Right renal pelvis (tissue), 4 donors: ENCODE results near the gene LHPP. TPM values are rescaled to one million over a fixed set of nuclear protein-coding genes. Genes with fewer than 3 reads are reported as not detected.

Experiments
- DNase-seq, 4 donors: peaks; one replicate each; pipeline ENCODE4 v3.0.0-alpha.2; 2013; ENCODE audit warnings: low read depth in 4 of 4, low spot score in 3 of 4, missing footprints in 1 of 4
- polyA plus RNA-seq, 4 donors: library from polyadenylated mRNA; unstranded; fragments of 120-200 nt; gene quantifications; one replicate each; pipeline ENCODE4 v1.2.1, GENCODE V29; 2013; ENCODE audit not compliant: insufficient read length in 4 of 4

The LHPP gene
- polyA plus RNA-seq, 4 donors = 18.1 to 23.5 (median 21.8) TPM

DNA sequence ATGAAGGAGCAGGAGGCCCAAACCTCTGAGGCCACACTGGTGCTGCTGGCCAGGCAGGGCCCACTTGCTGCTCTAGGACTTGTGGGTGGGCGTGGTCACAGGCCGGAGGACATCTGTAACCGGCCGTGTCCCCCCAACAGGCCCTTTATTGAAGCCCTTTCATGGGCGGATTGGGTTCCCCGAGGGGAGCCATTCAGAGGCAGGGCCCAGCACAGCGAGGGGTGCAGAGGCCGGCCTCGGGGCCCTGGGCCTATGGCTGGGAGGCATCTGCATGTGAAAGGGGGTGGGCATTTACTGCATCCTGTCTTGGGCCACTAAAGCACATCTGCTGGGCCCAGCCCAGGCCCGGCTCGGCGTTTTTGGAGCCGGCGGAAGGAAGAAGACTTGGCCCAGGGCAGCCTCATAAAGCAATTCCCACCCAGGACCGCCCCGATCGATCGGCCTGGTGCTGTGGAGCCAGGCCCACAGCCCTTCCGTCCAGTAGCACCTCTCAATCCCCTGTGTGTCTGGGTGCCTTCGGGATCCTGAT, 8.4 kb downstream of the LHPP start:
- DNase-seq = no peak

DNA sequence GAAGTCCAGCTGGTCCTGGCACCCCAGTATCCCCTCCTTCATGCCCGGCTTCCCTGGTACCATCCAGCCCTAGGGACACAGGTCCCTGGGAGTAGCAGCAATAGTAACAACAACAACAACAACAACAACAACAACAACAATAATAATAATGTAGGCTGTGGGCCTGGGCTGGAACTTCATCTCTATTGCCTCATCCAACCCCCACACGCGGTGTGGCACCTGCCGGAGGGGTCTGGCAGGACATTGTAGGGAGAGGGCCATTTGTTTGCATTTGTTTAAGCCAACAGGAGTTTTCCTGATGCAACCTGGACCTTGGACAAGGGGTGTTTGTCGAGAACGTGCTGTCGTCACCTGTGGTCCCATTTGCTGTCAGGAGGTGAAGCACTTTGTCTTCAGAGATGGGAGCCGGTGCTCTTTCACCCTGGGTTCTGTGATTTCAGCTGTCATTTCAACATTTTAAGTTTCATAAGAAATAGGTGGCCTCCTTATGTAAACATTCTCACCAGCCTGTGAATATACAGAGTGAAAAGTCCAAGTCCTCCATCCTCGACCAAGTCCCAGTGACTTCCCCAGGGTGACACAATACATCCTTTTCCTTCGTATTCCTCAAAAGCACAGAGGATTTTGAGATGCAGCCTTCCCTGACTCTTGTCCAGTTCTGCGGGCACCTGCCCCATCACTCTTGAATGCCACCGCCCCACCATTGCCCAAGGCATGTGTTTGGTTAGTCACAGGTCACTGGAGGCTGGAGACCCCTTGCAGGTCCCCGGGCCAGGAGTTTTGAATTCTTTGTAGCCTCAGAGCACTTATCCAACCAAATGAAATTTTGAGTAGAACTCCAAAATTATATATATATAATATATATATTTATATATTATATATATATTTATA, 9.2 kb downstream of the LHPP start:
- no peak for DNase-seq

DNA sequence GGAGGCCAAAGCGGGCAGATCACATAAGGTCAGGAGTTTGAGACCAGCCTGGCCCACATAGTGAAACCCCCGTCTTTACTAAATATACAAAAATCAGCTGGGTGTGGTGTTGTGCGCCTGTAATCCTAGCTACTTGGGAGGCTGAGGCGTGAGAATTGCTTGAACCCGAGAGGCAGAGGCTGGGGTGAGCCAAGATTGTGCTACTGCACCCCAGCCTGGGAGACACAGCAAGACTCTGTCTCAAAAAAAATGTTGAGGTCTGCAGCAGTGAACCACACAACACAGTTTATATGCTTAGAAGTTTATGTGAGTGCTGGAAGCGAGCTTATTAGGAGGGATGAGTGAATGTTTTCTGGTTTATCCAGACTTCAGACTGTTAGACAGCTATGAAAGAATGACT, 10.4 kb downstream of the LHPP start:
- DNase-seq = no peak

DNA sequence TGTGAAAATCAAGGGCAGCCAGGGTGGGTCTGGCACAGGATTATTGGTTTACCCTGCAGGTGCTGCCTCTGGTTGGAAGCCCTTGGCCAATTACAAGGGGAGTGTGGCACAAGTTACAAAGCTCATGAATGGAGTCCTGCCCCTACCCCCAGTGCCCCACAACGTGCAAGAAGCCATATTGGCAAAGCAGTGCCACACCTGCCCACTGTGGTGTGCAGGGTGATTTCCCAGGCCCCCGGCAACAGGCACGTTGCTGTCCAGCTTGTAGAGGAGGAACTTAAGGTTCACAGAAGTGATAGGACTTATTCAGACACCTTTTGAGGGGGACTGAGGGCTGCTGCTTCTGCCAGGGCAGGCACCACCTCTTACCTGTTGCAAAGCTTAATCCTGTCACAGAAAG, 11.4 kb downstream of the LHPP start:
- DNase-seq = no peak

DNA sequence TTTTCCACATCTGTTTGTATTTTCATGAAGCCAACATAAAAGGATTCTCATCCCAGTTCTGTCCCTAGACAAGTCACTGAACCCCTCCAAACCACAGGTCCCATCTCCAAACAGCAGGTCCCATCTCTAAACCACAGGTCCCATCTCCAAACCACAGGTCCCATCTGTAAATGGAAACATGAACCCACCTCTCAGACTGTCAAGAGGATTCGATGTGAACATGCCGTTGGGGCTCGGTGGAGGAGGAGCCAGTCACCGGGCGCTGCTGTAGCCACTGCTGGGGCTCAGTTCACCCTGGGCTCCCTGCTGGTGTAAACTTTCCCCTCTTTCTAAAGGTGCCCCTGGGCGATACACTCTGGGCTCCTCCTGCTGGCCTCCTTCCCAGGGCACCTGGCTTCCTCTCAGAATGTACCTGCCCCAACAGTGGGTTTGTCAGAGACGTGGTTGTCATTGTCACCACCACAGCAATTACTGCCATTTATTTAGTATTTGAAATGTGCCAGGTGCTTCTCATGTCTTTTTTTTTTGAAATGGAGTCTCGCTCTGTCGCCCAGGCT, 13.0 kb downstream of the LHPP start:
- no peak for DNase-seq

DNA sequence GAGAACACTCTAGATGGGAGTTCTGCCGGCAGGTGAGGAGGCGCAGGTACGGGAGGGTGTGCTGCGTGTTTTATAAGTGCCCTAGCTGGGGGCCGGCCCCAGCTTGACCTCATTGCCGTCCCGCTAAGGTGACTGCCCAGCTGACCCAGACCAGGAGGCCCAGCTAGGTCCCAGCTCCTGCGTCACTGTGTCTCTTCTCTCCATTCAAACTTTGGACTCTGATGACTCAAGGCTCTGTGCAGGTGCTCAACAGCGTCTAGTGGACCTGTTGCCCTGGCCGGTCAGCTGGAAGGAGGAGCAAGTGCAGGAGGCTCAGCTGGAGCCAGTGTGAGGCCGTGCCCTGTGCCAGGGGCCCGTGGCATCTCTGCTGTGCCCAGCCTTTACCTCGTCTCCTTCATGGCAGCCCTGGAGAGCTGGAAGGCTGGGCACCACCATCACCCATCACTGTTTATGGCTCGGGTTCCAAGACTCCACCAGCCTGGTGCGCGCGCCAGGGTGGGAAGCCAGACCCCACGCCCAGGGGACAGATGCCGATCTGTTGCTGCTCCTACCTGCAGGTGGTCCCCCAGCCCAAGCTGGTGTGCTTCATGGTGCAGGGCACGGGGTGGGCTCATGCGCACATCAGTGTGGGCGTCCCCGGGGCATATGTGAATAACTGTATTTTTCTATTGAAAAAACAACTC, 14.6 kb downstream of the LHPP start:
- no peak for DNase-seq

DNA sequence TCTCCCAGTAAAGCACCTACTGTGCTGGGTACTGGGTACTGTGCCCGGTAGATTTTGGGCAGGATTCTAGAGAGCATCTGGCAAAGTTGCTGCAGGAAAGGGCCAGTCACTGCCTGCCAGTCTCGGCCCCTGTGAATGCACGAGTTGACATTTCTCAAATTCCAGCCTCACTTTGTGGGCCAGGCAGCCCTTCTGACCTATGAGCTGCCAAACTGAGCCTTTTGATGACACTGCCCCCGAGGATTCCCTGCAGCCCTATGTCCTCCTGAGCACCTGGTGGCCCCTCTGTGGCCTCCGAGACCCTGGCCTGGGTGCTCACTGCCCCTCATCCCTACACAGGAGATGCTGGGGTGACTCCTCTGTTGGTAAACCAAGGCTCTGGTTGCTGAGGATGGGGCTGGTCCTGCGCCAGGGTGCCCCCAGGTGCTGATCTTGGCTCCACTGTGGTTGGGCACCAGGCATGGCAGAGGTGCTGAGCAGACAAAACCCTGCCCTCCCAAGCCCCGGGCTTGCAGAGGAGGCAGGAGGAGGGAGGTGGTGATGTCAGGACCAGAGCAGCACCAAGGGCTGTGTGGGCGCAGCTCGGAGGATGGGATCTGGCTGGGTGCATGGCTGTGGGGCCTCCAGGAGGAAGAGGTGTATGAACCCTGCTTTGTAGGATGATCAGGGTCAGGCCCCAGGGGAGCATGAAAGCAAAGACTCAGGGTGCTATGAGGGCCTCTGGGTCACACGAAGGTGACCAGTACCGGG, 16.2 kb downstream of the LHPP start:
- DNase-seq = no peak

DNA sequence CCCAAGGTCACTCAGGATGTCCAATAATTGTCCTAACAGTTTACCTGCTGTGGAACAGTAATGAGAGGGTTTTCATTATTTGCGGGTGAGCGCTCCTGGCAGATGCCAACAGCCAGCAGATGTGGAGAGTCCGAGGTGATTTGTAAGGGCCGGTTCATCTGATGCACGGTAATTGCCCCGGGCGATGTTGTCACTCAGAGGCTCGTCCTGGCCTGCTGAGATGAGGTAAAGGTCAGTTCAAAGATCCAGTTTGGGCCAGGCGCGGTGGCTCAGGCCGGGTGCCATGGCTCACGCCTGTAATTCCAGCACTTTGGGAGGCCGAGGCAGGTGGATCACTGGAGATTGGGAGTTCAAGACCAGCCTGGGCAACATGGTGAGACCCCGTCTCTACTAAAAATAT, 16.9 kb downstream of the LHPP start:
- no peak for DNase-seq

DNA sequence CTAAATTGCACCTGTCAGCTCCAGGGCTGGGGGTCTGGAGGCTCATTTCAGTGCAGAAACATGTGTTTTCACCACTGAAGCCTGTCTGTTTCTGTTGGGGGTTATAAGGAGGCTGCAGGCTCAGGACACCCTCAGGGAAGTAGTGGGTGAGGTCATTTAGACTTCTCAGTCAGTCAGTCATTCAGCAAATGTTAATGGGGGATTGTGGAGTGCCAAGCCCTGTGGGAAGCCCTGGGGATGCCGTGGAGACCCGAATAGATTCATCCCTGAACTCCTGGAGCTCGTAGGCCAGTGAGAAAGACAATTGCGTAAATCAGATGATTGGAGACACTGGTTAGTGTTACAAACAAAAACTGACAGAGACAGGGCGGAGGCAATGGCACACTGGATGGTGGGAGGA, 19.2 kb downstream of the LHPP start:
- no peak for DNase-seq

DNA sequence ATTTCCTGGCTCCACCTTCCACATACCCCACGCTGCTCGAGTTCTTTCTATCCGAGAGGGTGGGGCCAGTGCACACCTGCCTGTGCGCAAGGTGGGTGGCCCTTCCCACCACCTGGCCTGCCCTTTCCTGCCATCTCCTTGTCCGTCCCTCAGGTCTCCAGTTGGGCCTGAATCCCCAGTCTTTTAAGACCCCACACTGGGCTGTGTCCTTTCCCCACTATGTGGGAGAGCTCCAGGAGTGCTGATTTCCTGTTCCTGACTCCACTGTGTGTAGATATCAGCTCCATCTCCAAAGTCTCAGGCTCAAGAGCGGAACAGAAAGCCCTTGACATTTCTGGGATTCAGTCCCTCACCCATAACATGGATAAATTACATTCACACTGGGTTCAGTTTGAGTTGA, 20.1 kb downstream of the LHPP start:
- DNase-seq = no peak

DNA sequence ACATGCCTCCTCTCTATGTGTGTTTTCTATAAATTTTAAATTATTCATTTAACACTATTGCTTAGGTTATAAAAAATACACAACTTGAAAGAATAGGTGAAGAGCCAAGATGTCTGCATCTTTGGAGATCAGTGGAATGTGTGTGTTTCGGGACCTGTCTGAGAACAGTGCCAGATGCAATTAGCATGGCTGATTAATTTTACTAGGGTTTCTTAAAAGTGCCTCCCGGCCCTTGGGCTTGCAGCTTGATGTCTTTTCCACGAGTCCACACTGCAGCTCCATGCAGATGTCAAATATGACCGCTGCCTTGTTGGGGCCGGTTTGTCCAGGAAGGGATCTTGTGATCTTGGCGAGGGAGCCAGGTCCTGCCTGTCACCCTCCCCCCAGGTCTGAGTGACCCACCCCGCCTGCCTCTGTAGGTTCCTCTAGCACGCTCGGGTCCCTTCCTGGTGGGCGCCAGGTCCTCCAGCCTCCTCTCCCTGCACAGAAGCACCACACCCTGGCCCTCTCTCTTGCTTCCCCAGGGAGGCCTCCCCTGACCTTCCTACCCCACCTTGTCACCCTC, 20.7 kb downstream of the LHPP start:
- DNase-seq = no peak

DNA sequence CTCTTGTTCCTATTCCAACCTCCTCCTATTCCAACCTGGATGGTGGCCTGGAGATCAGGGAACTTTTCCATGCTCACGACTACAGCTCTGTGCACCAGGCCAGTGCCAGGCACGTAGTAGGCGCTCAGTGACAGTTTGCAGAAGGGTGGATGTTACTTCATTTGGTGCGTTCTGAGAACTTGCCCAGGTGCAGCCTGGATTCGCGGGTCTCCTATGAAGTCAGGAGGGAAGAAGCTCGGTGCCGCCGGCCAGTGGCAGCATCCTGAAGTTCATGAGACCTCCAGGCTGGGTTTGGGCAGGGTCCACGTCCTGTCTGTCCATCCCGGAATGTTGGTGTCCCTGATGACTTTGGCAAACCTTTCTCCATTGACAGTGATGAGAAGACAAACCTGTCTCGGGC, 21.3 kb downstream of the LHPP start:
- DNase-seq = no peak

DNA sequence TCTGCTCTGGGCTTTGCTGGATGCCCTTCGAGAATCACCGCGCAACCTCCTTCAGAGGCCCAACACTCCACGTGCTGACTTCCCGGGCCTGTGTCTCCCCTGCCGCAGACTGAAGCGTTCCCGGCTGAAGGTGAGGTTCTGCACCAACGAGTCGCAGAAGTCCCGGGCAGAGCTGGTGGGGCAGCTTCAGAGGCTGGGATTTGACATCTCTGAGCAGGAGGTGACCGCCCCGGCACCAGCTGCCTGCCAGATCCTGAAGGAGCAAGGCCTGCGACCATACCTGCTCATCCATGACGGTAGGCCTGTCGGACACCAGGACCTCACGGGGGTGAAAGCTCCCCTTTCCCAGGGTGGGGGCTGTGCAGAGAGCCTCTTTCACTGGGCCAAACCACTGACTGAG, 22.4 kb downstream of the LHPP start:
- DNase-seq = no peak

DNA sequence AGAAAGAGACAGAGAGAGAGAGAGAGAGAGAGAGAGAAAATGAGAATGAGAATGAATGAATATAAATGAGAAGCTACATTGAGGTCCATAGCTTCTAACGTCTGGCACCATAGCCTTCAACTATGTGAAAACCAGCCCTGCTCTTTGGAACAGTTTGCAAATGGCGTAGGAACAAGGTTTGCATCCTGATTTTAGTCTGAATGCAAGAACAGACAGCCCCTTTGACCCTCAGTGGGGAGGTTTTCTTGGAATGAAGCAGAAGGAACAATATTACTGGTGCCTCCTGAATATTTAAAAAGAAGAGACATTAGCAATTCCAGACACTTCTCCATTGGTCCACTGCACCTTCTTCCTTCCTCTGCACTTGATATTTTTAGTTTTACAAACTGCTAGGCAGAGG, 23.0 kb downstream of the LHPP start:
- no peak for DNase-seq

DNA sequence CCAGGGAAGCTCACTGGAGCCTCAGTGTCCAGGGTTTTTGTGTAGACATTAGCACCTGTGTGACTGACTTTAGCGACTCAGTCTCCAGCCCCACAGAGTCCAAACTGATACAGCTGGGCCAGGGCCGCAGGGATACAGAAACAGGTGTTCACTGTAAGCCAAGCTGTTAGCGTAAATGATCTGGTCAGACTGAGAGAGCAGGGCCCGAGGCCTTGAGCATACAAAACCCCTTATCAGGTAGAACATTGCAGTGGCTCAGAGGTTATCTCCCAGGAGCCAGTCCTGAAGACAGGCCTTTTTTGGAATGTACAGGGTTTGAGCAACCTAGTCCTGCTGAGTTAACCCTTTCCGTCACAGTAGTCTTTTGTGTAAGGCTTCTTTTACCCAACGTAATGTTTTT, 25.0 kb downstream of the LHPP start:
- no peak for DNase-seq

DNA sequence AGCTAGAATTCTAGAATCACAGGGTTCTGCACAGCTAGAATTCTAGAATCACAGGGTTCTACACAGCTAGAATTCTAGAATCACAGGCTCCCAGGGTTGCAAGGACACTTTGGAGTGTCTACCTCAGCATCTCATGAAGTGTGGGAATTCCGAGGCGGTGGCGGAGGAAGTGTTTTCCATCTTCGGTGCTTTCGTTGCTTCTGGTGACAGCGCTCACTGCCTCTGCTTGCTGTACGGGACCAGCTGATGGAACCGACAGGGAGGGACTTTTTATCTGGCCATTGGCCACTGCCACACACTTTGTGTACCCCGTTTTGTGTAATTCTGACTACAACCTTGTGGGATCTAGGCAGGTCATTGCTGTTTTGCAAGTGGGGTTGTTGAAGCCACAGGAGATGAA, 29.5 kb downstream of the LHPP start:
- DNase-seq = no peak

DNA sequence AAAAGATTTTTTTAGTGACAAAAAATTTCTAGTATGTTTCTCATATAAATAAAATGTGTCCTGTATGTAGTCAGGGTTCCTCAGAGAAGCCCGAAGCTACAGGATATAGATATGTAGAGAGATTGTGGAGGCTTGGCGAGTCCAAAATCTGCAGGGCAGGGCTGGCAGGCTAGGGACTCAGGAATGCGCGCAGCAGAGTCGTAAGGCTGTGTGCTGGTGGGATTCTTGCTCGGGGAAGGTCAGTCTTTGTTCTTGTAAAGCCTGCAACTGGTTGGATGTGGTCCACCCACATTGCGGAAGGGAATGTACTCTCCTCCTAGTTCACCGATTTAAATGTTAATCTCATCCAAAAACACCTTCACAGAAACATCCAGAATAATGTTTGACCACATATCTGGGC, 30.6 kb downstream of the LHPP start:
- no peak for DNase-seq

DNA sequence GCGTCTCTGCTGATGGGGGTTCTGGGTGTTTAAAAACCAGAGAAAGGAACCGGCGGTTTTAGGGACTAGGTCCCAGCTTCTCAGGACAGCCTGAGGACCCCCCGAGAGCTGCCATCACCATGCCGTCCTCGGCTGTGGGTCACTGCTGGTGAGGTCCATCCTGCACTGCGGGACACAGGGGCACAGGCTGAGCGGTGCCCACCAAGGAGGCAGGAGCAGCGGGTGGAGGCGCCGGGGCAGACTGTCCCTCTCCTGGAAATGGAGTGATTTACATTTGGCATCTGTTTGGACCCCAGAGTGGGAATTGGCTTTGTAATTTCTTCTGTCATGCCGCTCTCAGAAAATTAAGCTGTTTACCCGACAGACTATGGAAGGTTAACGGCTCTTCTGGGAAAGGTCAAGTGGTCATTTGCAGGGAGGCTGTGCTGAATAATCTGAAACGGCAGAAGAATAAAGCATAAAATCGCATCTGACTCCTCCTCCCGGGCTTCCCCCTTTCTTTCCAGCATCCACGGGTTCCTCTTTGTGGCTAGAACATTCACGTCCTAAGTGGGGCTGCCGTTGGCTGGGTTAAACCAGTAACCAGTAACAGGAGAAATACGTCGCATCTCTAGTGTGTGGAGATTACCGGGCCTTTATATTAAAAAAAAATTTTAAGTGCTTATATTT, 31.7 kb downstream of the LHPP start:
- no peak for DNase-seq

DNA sequence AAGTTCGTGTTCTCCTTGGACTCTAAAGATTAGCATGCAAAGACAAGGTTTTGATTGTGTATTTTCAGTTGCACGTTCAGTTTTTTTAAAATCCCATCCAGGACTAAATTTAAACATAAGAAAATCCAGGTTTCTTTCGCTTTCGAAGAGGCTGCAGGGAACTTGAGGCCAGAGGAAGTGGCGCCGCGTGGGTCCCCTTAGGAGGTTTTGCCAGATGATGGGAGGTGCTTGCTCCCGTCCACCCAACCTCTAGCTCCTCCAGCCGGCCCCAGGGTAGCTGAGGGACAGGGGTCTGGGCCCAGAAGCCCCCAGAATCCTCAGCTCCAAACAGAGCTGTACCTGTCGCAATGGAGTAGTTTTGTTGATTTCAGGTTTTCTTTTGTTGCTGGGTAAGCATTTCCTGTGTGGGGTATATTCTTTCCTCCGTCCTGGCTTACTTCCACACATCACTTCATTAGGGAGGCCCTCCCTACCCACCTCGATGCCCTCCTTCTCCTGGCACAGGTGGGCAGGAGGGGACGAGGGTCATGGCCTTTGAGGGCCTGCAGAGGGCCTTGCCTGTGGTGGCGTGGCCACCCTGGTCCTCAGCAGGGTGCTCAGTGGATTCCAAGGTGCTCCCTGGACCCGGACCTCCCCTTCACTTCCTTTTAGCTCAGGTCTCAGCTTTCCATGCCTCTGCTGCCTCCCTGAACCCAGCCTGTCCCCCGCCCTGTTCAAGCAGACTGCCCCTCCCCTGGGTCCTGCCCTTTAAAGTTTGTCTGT, 32.6 kb downstream of the LHPP start:
- DNase-seq = no peak
